NOMO-1 treated with DMSO at 0.1 percent for 48 hours (cell line): Measurements from ENCODE around the gene TMEM92.
"Not testable (repeated sequence)": the region's sequence is repeated elsewhere in the genome, so short reads cannot be mapped to it uniquely, and the experiment has no call there.

ENCODE experiments used
- DNase-seq: peaks from one replicate; lab custom pipeline; 2025; ENCODE audit not compliant: unreplicated experiment; lab: John Stamatoyannopoulos, UW

Gene TMEM92

DNA sequence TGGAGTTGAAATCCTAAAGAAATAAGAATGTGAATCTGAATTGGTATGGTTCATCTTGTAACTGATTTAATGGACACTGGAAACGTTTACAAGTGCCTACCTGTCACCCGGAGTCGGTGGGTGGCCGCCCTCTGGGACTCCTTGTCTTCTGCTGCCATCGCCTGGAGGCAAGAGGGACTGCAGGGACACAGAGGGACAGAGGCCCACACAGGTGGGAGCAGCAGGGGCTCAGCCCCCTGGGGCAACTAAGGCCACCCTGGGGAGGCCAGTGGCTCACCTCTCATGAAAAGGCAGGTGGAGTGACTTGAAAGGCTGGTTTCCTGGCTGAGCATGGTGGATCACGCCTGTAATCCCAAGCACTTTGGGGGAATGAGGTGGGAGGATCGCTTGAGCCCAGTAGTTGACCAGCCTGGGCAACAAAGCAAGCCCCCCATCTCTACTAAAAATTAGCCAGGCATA lies 23.2 kb downstream of the TMEM92 start:
- DNase-seq, result peak; percentile 57

DNA sequence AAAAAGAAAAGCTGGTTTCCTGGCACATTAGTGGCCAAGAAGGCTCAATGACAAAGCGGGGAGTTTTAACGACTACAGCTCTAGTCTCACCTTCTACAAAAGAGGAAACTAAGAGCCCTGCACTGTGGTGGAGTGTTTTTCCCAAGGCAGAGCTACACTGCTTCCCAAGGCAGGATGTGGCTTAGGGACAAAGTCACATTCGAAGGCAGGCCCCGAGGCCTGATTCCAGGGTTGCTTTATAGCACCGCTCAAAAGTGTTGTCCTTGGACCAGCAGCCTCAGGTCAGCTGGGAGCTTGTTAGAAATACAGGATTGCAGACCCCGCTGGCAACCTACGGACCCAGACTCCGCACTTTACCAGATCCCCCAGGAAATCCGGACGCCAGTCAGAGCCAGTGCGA lies 23.8 kb downstream of the TMEM92 start:
- DNase-seq, result no peak

- DNase-seq, result no peak
These were observed 25.5 kb downstream of the TMEM92 start for GRCh38 chr17:50299776-50300175.

DNA sequence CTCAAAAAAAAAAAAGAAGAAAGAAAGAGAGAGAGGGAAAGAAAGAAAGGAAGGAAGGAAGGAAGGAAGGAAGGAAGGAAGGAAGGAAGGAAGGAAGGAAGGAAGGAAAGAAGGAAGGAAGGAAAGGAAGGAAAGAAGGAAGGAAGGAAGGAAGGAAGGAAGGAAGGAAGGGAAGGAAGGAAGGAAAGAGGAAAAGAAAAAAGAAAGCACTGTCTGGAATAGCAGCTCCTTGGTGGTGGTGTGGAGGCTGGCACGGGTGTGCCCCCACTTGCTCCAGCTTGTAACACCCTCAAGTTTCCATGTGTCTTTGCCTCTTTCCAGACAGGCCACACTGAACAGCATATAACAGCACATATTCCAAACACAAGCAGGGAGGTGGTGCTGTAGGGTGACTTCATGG lies 26.6 kb downstream of the TMEM92 start:
- not testable (repeated sequence) for DNase-seq

DNA sequence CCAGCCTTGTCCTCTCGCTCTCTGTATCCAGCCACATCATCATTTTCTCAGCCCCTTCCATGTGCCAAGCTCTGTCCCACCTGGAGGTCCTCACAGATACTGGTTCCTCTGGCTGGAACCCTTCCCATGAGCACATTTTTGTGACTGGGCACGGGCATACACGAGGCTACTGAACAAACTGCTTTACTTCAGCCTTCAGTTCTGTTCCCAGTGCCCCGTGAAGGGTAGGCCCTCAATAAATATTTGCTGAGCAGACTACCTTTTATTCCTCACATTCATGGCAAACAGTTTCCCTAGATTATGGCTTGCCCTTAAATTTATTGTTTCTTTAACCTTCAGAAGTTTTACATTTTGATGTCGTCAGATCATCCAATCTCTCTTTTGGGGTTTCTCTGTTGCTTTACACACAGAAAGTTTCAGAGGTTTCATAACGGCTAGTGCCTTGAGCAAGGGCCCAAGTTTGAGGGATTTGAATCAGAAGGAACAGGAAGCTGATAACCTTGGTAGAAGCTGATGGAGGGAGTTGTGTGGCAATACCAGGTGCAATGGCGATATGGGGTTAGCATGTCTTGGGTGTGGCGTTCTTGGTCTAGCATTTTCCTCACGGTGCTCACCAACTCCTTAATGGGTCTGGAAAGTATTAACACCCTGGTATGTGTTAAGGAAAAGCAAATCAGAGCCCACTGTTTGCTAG lies 27.8 kb downstream of the TMEM92 start:
- DNase-seq, result peak; percentile 53

DNA sequence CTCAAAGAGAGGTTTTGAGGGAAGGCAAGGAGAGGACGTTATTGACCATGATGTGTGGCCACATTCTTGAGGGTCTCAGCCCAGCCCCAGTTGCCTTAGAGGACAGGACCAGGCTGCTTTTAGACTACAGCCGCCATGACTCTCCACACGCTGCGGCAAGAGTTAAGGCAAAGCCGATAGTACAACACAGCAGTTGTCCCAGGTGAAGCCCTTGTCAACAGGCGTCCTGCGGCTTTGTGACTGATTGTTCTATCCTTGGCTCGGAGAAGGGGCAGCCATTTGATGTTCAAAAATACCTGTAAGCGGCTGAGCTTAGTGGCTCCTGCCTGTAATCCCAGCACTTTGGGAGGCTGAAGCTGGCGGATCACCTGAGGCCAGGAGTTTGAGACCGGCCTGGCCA lies 28.8 kb downstream of the TMEM92 start:
- no peak for DNase-seq

DNA sequence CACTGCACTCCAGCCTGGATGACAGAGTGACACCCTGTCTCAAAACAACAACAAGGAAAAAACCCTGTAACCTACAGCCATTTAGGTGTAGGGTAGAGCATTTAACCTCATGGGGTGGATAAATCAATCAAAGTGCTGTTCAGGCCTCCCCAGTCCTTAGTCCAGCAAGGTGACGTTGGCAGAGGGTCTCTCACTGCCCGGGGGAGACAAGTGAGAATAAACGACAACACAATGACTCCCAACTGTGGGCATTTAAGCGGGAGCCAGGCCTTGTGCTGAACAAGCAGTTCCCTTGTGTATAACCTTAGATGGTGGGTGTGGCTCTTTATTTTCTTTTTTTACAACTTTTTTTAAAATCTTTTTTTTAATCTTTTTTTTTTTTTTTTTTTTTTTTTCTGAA lies 29.3 kb downstream of the TMEM92 start:
- DNase-seq, result no peak

DNA sequence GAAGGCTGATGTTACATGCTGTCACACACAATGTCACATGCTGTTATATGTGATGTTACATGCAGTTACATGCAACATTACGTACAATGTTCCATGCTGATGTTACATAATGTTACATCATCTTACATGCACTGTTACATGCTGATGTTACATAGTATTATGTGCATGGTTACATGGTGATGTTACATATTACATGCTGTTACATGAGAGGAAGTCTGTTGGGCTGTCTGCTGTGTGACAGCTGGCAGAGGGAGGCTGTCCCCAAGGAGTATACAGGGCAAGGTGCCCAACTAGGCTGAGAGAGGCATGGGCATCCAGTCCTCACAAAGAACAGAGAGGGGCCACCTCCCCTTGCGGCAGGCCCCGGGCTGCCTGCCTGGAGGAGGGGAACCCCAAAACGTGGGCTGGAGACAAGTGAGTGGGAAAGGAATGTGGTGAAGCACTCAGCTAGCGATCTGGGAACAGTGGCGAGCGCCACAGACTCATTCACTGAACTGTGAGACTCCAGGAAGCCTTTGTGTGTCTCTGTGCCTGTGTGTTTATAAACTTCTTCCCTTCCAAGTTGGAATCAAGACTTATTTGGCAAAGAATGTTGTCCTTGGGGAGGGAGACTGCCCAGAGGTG lies 30.6 kb downstream of the TMEM92 start:
- DNase-seq, result no peak

- no peak for DNase-seq
These were observed 33.4 kb downstream of the TMEM92 start for GRCh38 chr17:50307654-50308053.

GRCh38 chr17:50308666-50309065 lies 34.4 kb downstream of the TMEM92 start:
- DNase-seq, result no peak

DNA sequence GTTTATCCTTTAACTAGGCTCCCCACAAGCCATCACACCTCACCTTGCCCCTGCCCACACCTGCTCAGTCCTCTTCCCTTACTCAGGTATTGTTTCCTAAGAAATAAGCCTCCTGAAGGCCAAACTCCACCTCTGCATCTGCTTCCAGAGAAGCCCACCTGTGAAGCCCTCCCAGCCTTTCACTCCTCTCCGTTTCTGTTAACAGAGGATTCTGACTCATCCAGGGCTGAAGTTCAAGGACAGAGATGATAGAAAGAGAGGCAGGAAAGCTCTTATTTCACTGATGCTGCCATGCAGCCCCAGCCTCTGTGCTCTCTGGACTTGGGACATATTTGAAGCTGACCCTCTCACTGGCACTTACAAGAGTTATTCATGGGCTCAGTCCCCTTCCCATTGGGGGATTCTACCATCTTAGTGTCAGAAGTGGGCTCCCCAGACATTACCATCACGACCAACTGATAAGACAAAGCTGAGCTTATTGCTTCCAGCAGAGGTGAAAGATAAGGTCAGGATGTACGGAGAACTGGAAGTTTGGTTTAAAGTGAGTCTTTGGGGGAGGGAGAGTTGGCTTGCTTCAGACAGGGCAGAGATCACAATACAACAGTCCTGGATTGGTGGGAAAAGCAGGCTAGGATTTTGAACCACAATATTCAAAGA lies 36.3 kb downstream of the TMEM92 start:
- DNase-seq, result no peak

DNA sequence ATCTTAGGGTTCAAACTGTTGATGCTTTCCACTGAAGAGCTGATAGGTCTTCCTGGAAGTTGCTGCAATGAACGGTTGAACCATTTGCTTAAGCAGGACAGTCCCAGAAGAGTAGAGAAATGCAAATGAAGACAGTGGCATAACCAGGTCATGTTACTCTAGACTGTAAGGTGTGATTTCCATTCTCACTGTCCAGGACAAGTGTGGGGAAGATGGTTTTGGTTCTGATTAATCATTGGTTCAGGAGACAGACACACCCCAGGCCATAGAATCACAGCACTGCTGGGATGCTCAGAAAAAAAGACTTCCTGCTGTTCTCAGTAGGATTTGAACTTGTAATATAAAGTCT lies 36.8 kb downstream of the TMEM92 start:
- no peak for DNase-seq

GRCh38 chr17:50311483-50311882 lies 37.2 kb downstream of the TMEM92 start:
- no peak for DNase-seq

GRCh38 chr17:50312308-50312707 lies 38.0 kb downstream of the TMEM92 start:
- no peak for DNase-seq

GRCh38 chr17:50314456-50315011 lies 40.3 kb downstream of the TMEM92 start:
- DNase-seq, result no peak

- no peak for DNase-seq
These were observed 41.8 kb downstream of the TMEM92 start for GRCh38 chr17:50316016-50316587.

DNA sequence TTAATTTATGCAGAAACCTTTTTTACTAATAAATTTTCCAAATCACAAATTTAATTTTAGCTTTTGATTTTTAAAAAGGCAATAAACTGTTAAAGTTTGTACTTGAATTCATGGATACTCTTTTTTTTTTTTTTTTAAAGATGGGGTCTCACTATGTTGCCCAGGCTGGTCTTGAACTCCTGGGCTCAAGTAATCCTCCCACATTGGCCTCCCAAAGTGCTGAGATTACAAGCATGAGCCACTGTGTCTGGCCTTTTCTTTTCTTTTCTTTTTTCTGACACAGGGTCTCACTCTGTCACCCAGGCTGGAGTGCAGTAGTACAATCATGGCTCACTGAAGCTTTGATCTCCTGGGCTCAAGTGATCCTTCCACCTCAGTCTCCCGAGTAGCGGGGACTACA lies 42.4 kb downstream of the TMEM92 start:
- not testable (repeated sequence) for DNase-seq

GRCh38 chr17:50317121-50317520 lies 42.9 kb downstream of the TMEM92 start:
- no peak for DNase-seq

DNA sequence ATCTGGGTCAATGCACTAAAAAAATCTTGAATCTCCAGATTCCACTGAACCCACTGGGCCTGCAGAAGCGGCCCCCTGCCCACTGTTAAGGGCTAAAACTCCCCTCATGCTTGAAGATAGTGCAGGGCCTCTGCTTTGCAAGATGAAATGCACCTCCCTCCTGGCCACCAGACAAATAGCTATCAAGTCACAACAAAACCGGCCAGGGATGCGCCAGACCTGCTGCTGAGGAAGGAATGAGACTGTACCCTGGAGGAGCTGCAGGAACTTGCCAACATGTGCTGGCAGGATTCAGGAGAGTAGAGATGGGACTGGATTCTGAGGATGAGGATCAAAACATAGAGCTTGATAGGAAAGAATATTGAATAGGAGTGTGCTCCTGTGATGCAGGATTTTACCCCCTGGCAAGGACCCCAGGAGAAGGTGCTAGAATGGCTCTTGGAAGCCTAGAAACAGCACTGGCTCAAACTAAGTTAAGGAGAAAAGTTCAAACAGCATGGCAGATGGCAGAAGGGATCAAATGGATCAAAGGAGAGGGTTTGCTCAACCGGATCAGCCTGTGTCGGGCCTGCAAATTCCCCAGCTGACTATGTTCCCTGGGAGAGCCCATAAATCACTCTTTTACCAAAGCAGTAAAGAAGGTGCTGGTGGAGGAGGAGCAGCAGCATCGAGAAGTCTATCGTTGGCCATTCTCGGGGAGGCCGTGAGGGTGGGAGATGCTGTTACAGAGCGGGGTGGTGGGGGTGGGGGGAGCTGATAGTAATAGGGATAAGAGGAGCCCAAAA lies 44.4 kb downstream of the TMEM92 start:
- no peak for DNase-seq

GRCh38 chr17:50319306-50320004 lies 45.2 kb downstream of the TMEM92 start:
- DNase-seq, result no peak
